Medulla oblongata (tissue), 1 donor: ENCODE measurements around the gene ERC2.

Source experiments
- DNase-seq: peaks from one replicate; pipeline ENCODE4 v3.0.0-alpha.2; 2015; ENCODE audit errors: extremely low spot score

Gene ERC2

GRCh38 chr3:56123487-56123886 lies 344.8 kb downstream of the ERC2 start:
- DNase-seq = no peak

DNA sequence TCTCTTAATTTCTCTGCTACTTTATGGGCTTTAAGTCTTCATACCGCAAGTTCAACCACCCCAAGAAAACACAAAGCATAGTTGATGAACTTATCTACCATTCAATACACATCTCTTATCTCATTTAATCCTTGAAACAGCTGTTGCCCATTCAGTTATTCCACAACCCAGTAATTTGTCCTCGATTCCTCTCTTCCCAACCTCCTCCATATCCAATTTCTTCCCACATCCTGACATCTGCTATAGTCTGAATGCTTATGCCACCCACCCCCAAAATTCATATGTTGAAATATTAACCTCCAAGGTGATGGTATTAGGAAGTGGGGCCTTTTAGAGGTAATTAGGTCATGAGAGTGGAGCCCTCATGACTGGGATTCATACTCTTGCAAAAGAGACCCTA lies 345.4 kb downstream of the ERC2 start:
- no peak for DNase-seq

DNA sequence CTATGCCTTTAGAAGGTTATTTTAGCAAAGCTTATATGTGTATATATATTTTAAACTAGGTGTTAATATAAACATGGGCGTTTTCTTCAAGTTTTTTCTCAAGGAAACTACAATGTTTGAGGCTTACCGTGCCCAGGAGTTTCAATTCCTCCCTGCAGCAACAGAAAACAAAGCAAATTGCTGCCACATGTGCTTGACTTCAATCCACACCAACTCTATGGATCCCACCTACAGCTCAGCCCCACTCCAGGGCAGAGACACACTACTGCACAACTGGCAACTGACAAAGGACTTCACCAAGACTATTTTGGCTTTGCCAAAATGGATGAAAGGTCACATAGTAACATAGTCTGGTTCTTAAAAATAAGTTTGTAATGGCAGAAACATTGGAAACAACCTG lies 346.6 kb downstream of the ERC2 start:
- no peak for DNase-seq

DNA sequence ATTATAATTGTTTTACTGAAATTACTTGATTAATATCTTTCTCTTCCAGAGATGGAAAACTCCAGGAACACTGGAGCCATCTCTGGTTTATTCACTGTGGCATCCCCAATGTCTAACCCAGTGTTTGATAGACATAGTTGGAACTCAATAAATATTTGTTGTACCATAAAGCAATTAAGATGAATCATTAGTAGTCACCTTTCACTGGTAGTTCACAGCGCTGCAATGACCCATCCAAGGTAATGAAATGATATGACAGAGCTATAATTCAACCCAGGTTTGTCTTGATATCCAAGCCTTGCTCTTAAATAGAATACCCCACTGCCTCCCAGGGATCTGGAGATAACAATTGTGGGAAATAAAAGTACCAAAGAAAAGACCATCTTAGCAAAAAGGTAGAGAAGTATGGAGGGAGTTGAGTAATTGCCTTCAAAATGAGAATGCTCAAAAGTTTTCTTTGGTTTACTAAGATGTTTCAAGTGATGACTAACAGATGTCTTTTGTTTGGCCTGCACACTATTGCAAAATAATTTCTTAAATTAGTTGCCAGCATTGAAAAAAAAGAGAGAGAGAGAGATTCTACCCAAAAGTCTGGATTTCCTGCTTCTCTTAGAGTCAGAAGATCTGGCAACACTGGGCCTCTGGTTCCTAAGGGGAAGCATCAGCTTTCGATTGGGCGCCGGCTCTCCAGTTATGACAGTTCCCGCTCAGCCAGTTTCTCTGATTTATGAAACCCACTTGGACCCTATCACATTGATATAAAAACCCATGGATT lies 348.5 kb downstream of the ERC2 start:
- DNase-seq = no peak

DNA sequence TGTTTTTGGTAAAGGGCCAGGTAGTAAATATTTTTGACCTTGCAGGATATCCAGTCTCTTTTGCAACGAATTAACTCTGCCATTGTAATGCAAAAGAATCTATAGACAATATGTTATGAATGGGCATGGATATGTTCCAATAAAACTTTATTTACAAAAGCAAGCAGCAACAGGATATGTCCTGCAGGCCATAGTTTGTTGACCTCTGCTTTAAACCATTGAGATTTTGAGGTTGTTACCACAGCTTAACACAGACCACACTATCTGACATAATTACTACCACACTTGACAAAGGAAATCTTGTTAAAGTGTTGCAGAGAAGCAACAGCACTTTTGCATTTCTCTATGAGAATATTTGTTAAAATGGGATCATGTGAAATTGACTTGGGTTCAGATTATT lies 349.3 kb downstream of the ERC2 start:
- DNase-seq = no peak

GRCh38 chr3:56115698-56116097 lies 352.6 kb downstream of the ERC2 start:
- DNase-seq = no peak

- DNase-seq = no peak
Measured at GRCh38 chr3:56115199-56115598, 353.1 kb downstream of the ERC2 start.

DNA sequence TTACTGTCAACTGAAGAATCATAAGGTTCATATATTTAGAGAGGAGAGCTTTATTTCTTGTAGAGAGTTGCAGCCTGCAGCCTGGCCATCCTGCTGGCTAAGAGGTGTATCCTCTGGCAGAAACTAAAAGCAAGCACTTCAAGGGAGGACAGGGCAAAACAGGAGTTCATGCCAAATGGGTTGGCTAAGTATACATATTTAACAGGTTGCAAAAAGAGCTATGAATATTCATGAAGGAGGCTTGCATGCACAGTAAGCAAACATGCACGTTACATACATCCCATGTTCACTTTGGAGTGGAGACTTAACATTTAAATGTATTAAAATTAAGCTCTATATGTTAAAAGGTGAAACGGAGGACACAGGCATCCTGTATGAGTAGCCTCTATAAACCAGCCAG lies 354.4 kb downstream of the ERC2 start:
- DNase-seq = no peak

DNA sequence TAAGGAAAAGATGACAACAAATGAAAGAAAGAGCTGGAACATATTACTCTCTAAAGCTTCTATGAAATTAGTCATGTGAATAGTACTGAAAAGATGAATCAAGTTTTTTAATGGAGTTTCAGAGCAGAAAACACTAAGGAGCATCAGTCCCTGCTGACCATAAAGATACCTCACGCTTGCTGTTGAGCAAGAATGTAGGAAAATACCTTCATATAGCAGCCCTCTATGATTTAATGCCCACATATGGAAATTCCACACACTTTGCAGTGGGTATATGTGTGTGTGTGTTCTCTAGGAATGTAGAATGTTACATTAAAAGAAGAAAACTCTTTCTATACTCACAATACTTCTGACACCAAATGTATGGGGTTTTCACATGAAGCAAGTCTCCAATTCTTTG lies 355.0 kb downstream of the ERC2 start:
- no peak for DNase-seq

DNA sequence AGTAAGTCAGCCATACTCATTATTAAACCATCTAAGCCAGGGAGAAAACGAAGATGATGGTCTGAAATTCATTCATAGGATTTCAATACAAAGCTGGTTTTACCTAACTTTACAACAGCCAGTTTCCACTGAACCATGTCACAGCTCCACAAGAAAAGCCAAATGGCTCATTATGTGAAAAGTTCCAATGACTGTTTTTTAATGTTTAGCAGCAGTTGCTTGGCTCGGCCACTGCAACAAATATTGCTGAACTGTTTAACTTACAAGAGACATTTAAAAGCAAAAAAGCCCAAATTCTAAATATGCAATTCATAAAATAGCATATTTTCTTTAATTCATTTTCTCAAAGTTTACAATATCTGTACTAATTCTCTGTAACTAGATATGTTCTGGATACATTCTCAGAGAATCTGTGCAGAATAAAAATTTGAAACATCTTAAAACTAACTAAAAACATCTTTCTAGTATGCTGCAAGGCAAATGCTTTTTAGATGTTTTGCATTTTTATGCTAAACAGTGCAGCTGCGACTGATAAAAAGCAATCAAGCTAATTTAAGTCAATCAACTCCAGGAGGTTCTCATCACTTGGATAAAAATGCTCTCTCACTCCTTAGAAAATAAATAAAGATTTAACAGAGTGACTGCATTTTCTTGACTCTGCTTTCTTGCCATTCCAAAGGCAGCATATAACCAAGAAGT lies 356.5 kb downstream of the ERC2 start:
- no peak for DNase-seq

- no peak for DNase-seq
Measured at GRCh38 chr3:56110886-56111285, 357.4 kb downstream of the ERC2 start.

DNA sequence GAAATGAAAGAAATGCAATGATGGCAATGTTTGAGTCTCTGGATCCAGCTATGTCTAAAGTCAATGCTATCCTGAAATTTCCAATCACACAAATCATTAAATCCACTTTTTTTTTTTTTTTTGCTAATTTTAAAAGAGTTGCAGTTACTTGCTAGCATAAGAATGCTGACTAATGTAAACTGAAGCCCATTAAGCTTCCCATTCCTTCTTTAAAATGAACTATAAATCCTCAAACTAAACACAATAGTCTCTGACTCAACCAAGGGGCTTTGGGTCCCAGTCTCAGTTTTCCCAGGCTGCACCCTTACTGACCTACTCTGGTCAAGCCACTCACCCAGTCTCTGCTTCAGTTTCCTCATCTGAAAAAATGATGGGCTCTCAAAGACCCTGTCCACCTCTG lies 361.1 kb downstream of the ERC2 start:
- DNase-seq = no peak

- DNase-seq = no peak
Measured at GRCh38 chr3:56102032-56102431, 366.2 kb downstream of the ERC2 start.

GRCh38 chr3:56101576-56101975 lies 366.7 kb downstream of the ERC2 start:
- no peak for DNase-seq

GRCh38 chr3:56096999-56097398 lies 371.3 kb downstream of the ERC2 start:
- no peak for DNase-seq

GRCh38 chr3:56094170-56094569 lies 374.1 kb downstream of the ERC2 start:
- DNase-seq = no peak

DNA sequence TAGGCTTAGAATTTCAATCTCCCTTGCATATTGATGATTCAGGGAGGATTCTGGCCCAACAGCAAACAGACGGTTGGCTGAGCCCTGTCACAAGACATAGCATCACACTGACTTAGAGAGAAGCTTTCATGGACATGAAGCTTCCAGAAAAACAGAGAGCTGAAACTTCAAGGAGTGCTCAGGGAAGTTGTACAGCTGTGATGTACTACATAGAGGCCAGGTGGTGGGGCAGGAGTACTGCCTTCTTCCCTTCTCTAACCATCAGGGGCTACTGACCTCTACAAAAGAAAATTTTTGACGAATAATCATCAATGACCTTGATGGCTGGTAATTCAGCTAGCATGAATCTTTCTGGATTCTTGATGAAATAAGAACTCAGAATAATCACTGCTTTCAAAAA lies 378.5 kb downstream of the ERC2 start:
- DNase-seq = no peak

- no peak for DNase-seq
Measured at GRCh38 chr3:56087451-56088053, 380.7 kb downstream of the ERC2 start.

DNA sequence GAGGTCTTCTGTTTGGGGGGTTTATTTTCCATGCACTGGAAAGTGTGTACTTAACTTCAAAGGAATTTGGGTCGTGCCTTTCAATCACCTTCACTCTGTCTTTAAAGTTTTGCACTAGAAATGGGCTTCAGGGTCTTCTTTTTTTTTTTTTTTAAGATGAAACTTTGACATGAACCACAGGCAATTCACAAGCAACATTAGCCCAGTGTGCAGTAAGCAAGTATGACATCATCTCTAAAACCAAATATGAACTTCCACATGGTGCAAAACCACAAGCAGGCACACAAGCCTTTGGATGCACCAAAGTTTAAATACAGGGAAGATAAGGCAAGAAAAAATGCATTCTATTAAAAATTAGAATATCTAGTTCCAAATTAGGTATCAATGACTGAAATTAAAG lies 381.9 kb downstream of the ERC2 start:
- no peak for DNase-seq

- DNase-seq = no peak
Measured at GRCh38 chr3:56081246-56081645, 387.0 kb downstream of the ERC2 start.

- DNase-seq = no peak
Measured at GRCh38 chr3:56076746-56077145, 391.5 kb downstream of the ERC2 start.

DNA sequence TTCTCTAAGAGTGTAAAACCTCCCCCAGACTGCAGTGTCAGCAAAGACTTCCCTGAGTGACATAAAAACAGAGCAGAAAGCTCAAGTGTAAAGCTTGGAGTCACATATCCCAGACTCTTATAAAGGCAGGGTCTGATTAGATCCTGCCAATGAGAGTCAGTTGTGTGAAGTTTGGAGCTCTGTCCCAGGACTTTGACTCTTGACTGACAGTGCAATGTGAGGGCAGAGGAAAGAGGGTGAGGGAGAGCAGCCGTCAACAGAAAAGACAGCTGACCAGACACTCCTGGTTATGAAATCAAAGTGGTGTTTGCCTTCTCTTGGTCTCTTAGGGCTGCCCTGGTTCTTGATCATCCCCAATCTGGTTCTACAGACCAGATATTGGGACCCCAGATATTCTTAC lies 393.2 kb downstream of the ERC2 start:
- DNase-seq = no peak

DNA sequence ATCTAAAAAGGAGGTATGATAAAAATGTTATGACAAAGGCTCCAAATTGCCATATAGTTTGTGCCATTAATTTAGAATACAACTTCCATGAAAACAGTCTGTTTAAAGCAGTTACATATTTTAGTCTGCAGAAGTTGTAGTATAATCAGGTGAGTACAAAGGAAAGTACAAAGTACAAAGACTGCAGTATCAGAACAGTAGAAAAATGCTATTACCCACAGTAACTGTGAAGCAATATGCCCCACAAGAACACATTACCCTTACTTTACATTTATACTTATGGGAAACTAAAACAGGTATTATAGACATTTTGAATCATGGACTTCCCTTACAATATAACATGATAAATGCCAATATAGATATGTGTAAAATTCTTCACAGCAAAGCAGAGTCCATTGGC lies 398.5 kb downstream of the ERC2 start:
- DNase-seq = no peak
